ENCODE measurements around the gene GULP1. TPM values are rescaled to one million over a fixed set of nuclear protein-coding genes. Genes with fewer than 3 reads are reported as not detected.

GULP1 gene
- total RNA-seq, 1 experiment from 2014 or later = 140 TPM

DNA sequence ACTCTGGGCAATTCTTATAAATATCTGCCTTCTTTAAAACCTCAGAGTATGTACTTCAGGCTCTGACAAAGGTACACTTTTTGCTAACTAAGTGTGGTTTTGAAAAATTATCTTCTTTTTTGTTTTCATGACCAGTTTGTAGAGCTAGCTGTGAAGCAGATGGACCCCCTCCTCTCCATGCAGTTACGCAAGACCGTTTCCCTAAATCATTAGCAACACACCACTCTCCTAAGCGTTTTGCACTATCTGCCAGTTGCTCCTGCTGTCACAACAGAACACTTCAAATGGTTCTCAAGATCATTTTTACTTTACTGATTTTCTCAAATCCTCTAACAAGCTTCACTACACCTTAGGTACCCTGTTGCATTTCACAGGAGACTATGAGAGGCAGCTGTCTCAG is 53.3 kb downstream of the GULP1 start:
- peaks cover 38% of the 10 kb centered on the region for H3K79me2 ChIP-seq (ENCODE audit: insufficient read depth, low read length)
- H3K27me3 ChIP-seq (ENCODE audit: insufficient read depth, low read length) = no peaks in the 10 kb centered on the region
- H3K56ac ChIP-seq (ENCODE audit: insufficient read length, low read depth, low read length) = no peak overlapping the region
- WGBS (ENCODE audit: extremely low coverage, insufficient read length, low lambda C conversion rate) = no CpG with 5 or more reads among the region's 3 CpGs
- TF ChIP-seq, protein P1, sequence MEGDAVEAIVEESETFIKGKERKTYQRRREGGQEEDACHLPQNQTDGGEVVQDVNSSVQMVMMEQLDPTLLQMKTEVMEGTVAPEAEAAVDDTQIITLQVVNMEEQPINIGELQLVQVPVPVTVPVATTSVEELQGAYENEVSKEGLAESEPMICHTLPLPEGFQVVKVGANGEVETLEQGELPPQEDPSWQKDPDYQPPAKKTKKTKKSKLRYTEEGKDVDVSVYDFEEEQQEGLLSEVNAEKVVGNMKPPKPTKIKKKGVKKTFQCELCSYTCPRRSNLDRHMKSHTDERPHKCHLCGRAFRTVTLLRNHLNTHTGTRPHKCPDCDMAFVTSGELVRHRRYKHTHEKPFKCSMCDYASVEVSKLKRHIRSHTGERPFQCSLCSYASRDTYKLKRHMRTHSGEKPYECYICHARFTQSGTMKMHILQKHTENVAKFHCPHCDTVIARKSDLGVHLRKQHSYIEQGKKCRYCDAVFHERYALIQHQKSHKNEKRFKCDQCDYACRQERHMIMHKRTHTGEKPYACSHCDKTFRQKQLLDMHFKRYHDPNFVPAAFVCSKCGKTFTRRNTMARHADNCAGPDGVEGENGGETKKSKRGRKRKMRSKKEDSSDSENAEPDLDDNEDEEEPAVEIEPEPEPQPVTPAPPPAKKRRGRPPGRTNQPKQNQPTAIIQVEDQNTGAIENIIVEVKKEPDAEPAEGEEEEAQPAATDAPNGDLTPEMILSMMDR (conservative IDR thresholded peaks at IDR 0.05) = no peak
- no peak overlapping the region for H2BK12ac ChIP-seq (ENCODE audit: insufficient read length, low read depth, low read length)
- H3K9me3 Mint-ChIP-seq = no peaks in the 10 kb centered on the region
- peaks cover 37 to 46% of the 10 kb centered on the region in 2 experiments for H3K4me1 Mint-ChIP-seq
- peak overlapping the region in 2 of 3 experiments; percentile 10 to 49; a peak in 4 of 7 replicates for H3K27ac Mint-ChIP-seq
- no peak overlapping the region for H3K14ac ChIP-seq (ENCODE audit: insufficient read depth, low read length)
- no peak overlapping the region for H2BK20ac ChIP-seq (ENCODE audit: low read depth, low read length, poor library complexity, severe bottlenecking)
- H3K4me3 Mint-ChIP-seq = no peak overlapping the region
- H2BK120ac ChIP-seq (ENCODE audit: low read depth, low read length, poor library complexity, severe bottlenecking) = no peak overlapping the region
- H4K8ac ChIP-seq (replicated peaks; ENCODE audit: insufficient read length, low read depth, low read length) = no peak overlapping the region
- H3K23ac ChIP-seq (ENCODE audit: insufficient read length, low read depth, low read length) = no peak overlapping the region
- no peak overlapping the region for H4K5ac ChIP-seq (ENCODE audit: insufficient read length, low read depth, low read length)
- no peaks in the 10 kb centered on the region for H4K20me1 ChIP-seq (ENCODE audit: control insufficient read depth, insufficient read depth, insufficient read length)
- H3K9me3 ChIP-seq (ENCODE audit: control insufficient read depth, low read depth, low read length) = no peaks in the 10 kb centered on the region
- H2BK5ac ChIP-seq (ENCODE audit: insufficient read length, low read length) = no peak overlapping the region
- H3T11ph ChIP-seq (ENCODE audit: low read length) = no peak overlapping the region
- no peaks in the 10 kb centered on the region for H3K79me1 ChIP-seq (ENCODE audit: insufficient read depth, low read depth, low read length, poor library complexity, severe bottlenecking)
- H3K27me3 Mint-ChIP-seq (ENCODE audit: low read depth) = no peaks in the 10 kb centered on the region
- H2AFZ ChIP-seq (ENCODE audit: low read length) = no peak overlapping the region
- no peaks in the 10 kb centered on the region for H3K23me2 ChIP-seq (ENCODE audit: insufficient read length, low read depth, low read length, poor library complexity, severe bottlenecking)
- H3K4me2 ChIP-seq (ENCODE audit: insufficient read depth, insufficient read length, low read length) = no peak overlapping the region
- no peak overlapping the region for H2AK5ac ChIP-seq (ENCODE audit: insufficient read length, low read length)
- DNase-seq = no peak
- H3K36me3 Mint-ChIP-seq (ENCODE audit: insufficient read depth in 1 of 3, low read depth in 3 of 3) = peaks cover 7 to 14% (median 8%) of the 10 kb centered on the region in 3 experiments; a peak in 4 of 7 replicates
- H3K4me1 ChIP-seq (ENCODE audit: insufficient read depth, low read length) = peaks cover 6% of the 10 kb centered on the region; the same call in 1 of the 2 replicates
- H4K91ac ChIP-seq (ENCODE audit: insufficient read length, low read depth, low read length) = no peak overlapping the region
- H3K27ac ChIP-seq (ENCODE audit: insufficient read length, low read depth, low read length) = no peak overlapping the region
- H3K9ac ChIP-seq (ENCODE audit: extremely low read depth, insufficient read length, low read length) = no peak overlapping the region
- no peak overlapping the region for H3K4ac ChIP-seq (ENCODE audit: low read depth, low read length)
- no peak overlapping the region for H3K18ac ChIP-seq (ENCODE audit: insufficient read length, low read depth, low read length)
- no peak overlapping the region for H2BK15ac ChIP-seq (ENCODE audit: low read depth, low read length)
